ENCODE measurements around the gene BST1.

The BST1 gene

DNA sequence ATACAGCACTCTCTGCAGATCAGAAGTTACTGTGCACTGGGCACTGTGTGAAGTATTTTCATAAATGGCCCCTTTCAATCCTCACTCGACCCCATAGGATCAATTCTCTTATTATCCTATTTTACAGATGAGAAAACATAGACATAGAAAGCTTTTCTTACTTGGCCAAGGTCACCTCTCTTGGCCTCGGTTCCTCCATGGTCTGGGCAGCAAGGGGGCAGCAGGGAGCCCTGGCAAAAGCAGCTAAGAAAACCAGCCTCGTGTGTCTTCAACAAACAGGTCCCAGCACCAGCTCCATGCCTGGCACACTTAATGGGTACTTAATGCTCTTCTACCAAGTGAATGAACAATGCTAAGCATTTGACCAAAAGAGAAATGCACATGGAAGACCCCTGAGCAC lies 34.4 kb downstream of the BST1 start:
- Mint-ChIP-seq H3K36me3 (ENCODE audit: low read depth) (peaks cover 20% of the 10 kb centered on the region), H3K27ac (no peak overlapping the region), H3K27me3 (no peaks in the 10 kb centered on the region), H3K4me1 (peaks cover 33% of the 10 kb centered on the region), H3K4me3 (no peak overlapping the region), H3K9me3 (peaks cover 15% of the 10 kb centered on the region)
- DNase-seq: no peak
- no peak for ATAC-seq

DNA sequence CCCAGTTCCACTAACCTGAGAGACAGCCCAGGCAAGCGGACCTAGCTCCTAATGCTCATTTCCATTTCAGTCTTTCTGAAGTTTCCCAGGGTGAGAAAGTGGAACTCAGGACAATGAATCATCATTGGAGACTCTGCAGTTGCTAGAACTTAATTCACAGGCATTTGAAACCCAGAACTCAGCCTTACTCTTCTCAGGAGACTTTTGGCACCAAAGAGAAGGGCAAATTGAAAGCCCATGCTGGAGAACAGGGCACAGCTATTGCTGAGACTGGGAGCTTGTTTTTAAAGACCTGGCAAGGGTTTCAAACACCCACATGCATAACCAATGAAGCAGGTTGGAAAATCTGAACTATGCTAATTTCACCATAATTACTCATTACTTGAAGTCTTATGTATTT lies 36.0 kb downstream of the BST1 start:
- DNase-seq: no peak
- Mint-ChIP-seq H3K4me1 (peaks cover 32% of the 10 kb centered on the region), H3K27me3 (no peaks in the 10 kb centered on the region), H3K27ac (peak overlapping the region; percentile 67), H3K4me3 (peak overlapping the region; percentile 8), H3K9me3 (peaks cover 28% of the 10 kb centered on the region), H3K36me3 (ENCODE audit: low read depth) (peaks cover 26% of the 10 kb centered on the region)
- peak; percentile 83 for ATAC-seq

- ATAC-seq: no peak
- Mint-ChIP-seq H3K9me3 (peaks cover 39% of the 10 kb centered on the region), H3K27ac (no peak overlapping the region), H3K4me3 (no peak overlapping the region), H3K36me3 (ENCODE audit: low read depth) (peaks cover 26% of the 10 kb centered on the region), H3K4me1 (peaks cover 31% of the 10 kb centered on the region), H3K27me3 (no peaks in the 10 kb centered on the region)
- DNase-seq: no peak
These were observed 38.0 kb downstream of the BST1 start for GRCh38 chr4:15740764-15741404.

DNA sequence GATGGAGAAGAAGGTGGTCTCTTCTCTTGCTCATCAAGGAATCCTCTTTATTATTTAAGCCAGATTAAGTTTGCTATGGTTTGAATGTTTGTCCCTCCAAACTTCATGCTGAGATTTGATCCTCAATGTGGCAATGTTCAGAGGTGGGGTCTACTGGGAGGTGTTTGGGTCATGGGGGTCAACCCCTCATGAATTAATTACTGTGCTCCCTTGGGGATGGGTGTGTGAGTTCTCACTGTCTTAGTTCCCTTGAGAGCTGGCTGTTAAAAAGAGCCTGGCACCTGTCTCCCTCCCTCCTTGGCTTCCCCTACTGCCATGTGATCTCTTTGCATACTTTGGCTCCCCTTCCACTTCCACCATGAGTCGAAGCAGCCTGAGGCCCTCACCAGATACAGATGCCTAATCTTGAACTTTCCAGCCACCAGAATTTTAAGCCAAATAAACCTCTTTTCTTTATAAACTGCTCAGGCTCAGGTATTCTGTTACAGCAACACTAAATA lies 39.3 kb downstream of the BST1 start:
- Mint-ChIP-seq H3K4me1 (peaks cover 40% of the 10 kb centered on the region), H3K27me3 (no peaks in the 10 kb centered on the region), H3K36me3 (ENCODE audit: low read depth) (peaks cover 26% of the 10 kb centered on the region), H3K4me3 (no peak overlapping the region), H3K9me3 (peaks cover 44% of the 10 kb centered on the region), H3K27ac (no peak overlapping the region)
- no peak for DNase-seq
- no peak for ATAC-seq

DNA sequence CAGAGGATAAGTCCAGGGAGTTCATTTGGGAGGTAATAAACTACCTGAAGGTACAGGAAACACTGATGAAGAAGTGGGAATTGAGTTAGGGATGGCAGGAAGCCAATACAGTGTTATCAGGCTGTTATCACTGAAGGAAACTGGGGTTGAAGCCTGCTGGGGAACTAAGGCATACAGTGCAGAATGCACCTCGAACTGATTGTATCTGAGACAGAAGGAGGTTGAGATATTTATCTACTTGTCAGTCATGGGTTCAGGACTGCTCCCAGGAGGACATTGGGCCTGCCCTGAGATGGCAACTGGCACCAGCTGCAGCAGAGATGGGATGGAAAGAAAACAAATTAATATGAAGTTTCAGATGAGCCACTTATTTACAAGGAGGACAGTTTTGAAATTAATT lies 39.8 kb downstream of the BST1 start:
- peaks cover 44% of the 10 kb centered on the region for H3K9me3 Mint-ChIP-seq

GRCh38 chr4:15744016-15744545 lies 41.2 kb downstream of the BST1 start:
- peaks cover 44% of the 10 kb centered on the region for H3K9me3 Mint-ChIP-seq
- H3K4me3 Mint-ChIP-seq: no peak overlapping the region
- H3K27me3 Mint-ChIP-seq: no peaks in the 10 kb centered on the region

More for the DNA sequence above, 39.8 kb downstream of the BST1 start:
- H3K4me3 Mint-ChIP-seq: no peak overlapping the region
- ATAC-seq: no peak
- H3K36me3 Mint-ChIP-seq (ENCODE audit: low read depth): peaks cover 26% of the 10 kb centered on the region
- DNase-seq: no peak
- H3K4me1 Mint-ChIP-seq: peaks cover 35% of the 10 kb centered on the region
- no peaks in the 10 kb centered on the region for H3K27me3 Mint-ChIP-seq
- H3K27ac Mint-ChIP-seq: no peak overlapping the region

DNA sequence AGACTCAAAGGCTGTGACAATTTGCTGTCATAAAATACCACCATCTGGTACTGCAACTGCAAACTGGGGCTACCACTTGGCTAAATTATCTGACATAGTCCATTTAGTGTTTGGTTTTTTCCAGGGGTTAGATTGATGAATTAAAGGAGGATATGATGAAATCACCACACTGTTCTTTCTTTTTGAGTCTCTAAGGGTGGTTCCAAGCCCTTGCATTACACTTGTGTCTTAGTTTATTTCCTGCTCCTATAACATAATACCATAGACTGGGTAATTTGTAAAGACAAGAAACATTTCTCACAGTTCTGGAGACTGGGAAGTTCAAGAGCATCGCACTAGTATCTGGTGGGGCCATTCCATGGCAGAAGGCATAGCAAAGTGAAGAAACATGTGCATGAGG lies 43.2 kb downstream of the BST1 start:
- no peak for DNase-seq
- ATAC-seq: peak; percentile 59
- H3K27ac Mint-ChIP-seq: peak overlapping the region; percentile 27
- peaks cover 14% of the 10 kb centered on the region for H3K4me1 Mint-ChIP-seq
- no peaks in the 10 kb centered on the region for H3K27me3 Mint-ChIP-seq
- H3K36me3 Mint-ChIP-seq (ENCODE audit: low read depth): peaks cover 17% of the 10 kb centered on the region
- H3K9me3 Mint-ChIP-seq: peaks cover 38% of the 10 kb centered on the region
- no peak overlapping the region for H3K4me3 Mint-ChIP-seq

More at GRCh38 chr4:15744016-15744545, 41.2 kb downstream of the BST1 start:
- Mint-ChIP-seq H3K36me3 (ENCODE audit: low read depth) (peaks cover 26% of the 10 kb centered on the region), H3K27ac (no peak overlapping the region), H3K4me1 (peaks cover 20% of the 10 kb centered on the region)
- DNase-seq (no peak), ATAC-seq (no peak)

GRCh38 chr4:15749001-15749400 lies 46.1 kb downstream of the BST1 start:
- no peak overlapping the region for H3K27ac Mint-ChIP-seq
- H3K4me3 Mint-ChIP-seq: no peak overlapping the region
- DNase-seq: no peak
- H3K9me3 Mint-ChIP-seq: peaks cover 15% of the 10 kb centered on the region
- H3K4me1 Mint-ChIP-seq: peaks cover 20% of the 10 kb centered on the region
- ATAC-seq: no peak
- no peaks in the 10 kb centered on the region for H3K27me3 Mint-ChIP-seq
- no peaks in the 10 kb centered on the region for H3K36me3 Mint-ChIP-seq (ENCODE audit: low read depth)

- no peak overlapping the region for H3K4me3 Mint-ChIP-seq
- peaks cover 36% of the 10 kb centered on the region for H3K4me1 Mint-ChIP-seq
- peaks cover 2% of the 10 kb centered on the region for H3K36me3 Mint-ChIP-seq (ENCODE audit: low read depth)
- H3K27me3 Mint-ChIP-seq: no peaks in the 10 kb centered on the region
- DNase-seq (no peak), ATAC-seq (no peak)
- no peak overlapping the region for H3K27ac Mint-ChIP-seq
- peaks cover 3% of the 10 kb centered on the region for H3K9me3 Mint-ChIP-seq
These were observed 48.3 kb downstream of the BST1 start for GRCh38 chr4:15751153-15751552.

DNA sequence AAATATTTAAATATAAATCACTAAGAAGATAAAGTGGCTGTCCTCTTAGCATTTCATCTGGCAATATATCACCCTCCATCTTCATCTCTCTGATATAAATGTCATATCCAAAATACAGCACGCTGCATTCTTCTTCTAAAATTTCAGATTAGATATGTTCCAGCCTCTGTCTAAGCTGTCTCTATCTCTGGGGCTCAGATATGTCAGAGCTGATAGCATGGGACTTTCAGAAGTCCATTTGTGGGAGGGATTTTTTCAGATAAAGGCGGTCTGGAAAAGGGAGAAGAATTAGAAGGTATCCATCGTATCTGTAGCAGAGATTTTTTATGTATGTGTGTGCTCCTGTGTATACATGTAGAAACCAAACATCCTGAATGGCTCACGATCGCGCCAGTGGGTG lies 50.2 kb downstream of the BST1 start:
- Mint-ChIP-seq H3K4me1 (peaks cover 41% of the 10 kb centered on the region), H3K27me3 (no peaks in the 10 kb centered on the region), H3K4me3 (no peak overlapping the region), H3K27ac (no peak overlapping the region), H3K9me3 (no peaks in the 10 kb centered on the region), H3K36me3 (ENCODE audit: low read depth) (peaks cover 4% of the 10 kb centered on the region)
- no peak for ATAC-seq
- DNase-seq: no peak

DNA sequence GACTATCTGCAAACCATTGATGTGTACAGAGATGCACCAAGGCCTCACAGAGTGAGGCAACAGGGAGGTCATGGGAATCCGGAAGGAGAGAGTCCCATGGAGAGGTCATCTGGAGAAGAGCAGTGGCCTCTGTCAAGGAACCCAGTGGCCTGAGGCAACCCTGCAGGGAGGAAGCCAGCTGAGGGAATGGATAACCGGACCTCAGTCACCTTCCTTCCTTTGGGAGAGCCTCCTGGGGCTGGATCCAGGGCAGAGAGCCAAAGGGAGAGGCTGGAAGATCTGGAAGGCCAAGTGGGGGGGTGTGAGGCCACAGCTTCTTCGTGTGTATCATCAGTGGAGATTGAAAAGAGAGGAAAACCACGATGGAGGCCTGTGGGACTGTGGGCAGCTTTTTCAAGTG lies 50.9 kb downstream of the BST1 start:
- H3K36me3 Mint-ChIP-seq (ENCODE audit: low read depth): peaks cover 4% of the 10 kb centered on the region
- H3K27ac Mint-ChIP-seq: peak overlapping the region; percentile 10
- ATAC-seq: no peak
- no peak for DNase-seq
- H3K4me1 Mint-ChIP-seq: peaks cover 46% of the 10 kb centered on the region
- H3K4me3 Mint-ChIP-seq: no peak overlapping the region
- H3K9me3 Mint-ChIP-seq: no peaks in the 10 kb centered on the region
- no peaks in the 10 kb centered on the region for H3K27me3 Mint-ChIP-seq

GRCh38 chr4:15754323-15754722 lies 51.5 kb downstream of the BST1 start:
- Mint-ChIP-seq H3K27me3 (no peaks in the 10 kb centered on the region), H3K9me3 (no peaks in the 10 kb centered on the region), H3K27ac (peak overlapping the region; percentile 15), H3K36me3 (ENCODE audit: low read depth) (peaks cover 4% of the 10 kb centered on the region), H3K4me3 (no peak overlapping the region), H3K4me1 (peaks cover 46% of the 10 kb centered on the region)
- DNase-seq (peak; percentile 31), ATAC-seq (peak; percentile 42)

GRCh38 chr4:15755321-15756155 lies 52.7 kb downstream of the BST1 start:
- Mint-ChIP-seq H3K27me3 (no peaks in the 10 kb centered on the region), H3K36me3 (ENCODE audit: low read depth) (peaks cover 4% of the 10 kb centered on the region), H3K9me3 (no peaks in the 10 kb centered on the region), H3K4me1 (peaks cover 46% of the 10 kb centered on the region), H3K27ac (peak overlapping the region; percentile 80), H3K4me3 (peak overlapping the region; percentile 65)
- DNase-seq (peak; percentile 53), ATAC-seq (peak; percentile 13)

GRCh38 chr4:15756361-15756861 lies 53.5 kb downstream of the BST1 start:
- peak; percentile 75 for DNase-seq
- peak overlapping the region; percentile 80 for H3K27ac Mint-ChIP-seq
- H3K27me3 Mint-ChIP-seq: no peaks in the 10 kb centered on the region
- peak overlapping the region; percentile 65 for H3K4me3 Mint-ChIP-seq
- no peaks in the 10 kb centered on the region for H3K9me3 Mint-ChIP-seq
- peaks cover 46% of the 10 kb centered on the region for H3K4me1 Mint-ChIP-seq
- ATAC-seq: peak; percentile 94
- H3K36me3 Mint-ChIP-seq (ENCODE audit: low read depth): peaks cover 4% of the 10 kb centered on the region

Data from activated naive CD8-positive, alpha-beta T cell treated with anti-CD3 and anti-CD28 coated beads, Interleukin-2, amount 50 U/mL, for 24 hours (primary cell).